Activated CD8-positive, alpha-beta memory T cell treated with anti-CD3 and anti-CD28 coated beads, Interleukin-2, amount 50 U/mL, for 48 hours (primary cell): ENCODE measurements around the gene DOK7.
"Not testable (repeated sequence)": the region's sequence is repeated elsewhere in the genome, so short reads cannot be mapped to it uniquely, and the experiment has no call there.

ENCODE experiments used
- DNase-seq: peaks from one replicate; pipeline ENCODE4 v3.0.0-alpha.2; 2020

DOK7 gene

GRCh38 chr4:3524349-3524748 is 61.2 kb downstream of the DOK7 start:
- no peak for DNase-seq

DNA sequence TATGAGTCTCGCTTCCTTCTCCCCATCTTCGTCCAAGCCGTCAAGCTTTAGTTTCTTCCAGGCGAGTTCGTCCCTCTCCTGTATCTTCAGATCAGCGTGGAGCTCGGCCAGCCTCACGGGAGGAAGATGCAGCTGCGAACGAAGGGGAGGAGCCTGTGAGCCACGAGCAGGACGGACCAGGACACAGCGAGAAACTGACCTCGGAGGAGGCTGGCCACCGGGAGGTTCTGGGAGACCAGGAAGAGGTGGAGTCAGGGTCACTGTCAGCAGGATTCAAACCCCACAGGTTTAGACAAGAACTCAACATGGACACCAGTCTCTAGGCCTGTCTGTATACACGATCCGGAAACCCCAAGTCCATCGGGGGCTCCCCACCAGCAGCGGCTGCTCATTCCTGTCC is 61.8 kb downstream of the DOK7 start:
- no peak for DNase-seq

DNA sequence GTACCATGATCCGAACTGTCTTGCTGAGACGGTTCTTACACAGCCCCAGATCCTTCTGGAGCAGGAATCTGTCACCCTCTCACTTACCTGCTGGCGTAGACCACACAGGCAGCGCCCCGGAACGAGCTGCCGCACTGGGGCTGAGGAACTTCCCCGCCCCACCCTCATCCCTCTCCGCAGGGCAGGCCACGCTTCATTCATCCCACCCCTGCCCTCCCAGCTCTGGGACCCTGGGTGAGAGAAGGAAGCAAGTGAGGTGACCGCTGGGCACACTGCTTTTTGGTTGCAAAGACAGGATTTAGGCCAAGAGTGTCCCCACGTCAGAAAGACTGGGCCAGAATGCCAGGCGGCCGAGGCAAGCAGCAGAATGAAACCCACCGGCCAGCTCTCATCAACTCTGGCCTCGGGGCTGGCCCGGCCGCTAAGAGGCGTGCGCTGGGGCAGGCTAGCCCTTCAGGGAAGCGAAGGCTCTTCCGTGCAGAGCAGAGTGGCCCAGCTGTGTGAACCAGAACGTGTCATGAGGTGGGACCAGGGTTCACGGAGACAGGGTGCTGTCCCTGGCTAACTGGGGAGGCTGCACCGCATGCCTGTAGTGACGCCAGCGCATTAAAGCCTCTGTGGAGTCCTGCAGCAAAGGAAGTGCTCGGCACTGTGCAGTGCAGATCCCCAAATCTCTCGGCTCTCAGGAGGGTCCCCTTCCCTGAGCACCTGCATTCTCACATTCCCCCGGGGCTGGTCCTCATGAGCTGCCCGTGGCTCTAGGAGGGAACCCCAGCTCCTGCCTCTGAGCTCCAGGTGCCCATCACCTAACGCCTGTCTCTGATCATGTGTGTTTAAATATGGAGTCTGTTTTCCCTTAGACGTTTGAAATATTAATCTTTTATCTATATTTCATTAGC is 62.7 kb downstream of the DOK7 start:
- DNase-seq = no peak

DNA sequence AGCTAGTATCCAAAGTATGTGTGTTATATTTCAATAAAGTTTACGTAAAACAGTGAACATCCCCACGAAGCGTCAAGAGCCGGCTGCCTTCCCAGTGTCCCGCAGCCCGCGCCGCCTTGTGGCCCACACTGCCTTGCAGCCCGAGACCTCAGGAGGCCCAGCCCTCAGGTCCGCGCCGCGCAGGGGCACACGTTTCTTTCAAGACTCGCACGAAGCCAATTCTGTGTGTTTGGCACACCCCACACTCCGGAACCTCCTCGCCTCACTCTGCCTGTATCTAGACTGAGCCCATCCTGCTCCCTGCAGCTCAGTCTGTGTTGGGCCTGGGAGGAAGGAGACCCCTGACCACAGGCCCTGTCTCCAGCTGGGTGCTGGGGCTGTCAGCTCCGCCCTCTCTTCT is 63.4 kb downstream of the DOK7 start:
- DNase-seq = no peak

GRCh38 chr4:3527101-3527913 is 64.2 kb downstream of the DOK7 start:
- no peak for DNase-seq

DNA sequence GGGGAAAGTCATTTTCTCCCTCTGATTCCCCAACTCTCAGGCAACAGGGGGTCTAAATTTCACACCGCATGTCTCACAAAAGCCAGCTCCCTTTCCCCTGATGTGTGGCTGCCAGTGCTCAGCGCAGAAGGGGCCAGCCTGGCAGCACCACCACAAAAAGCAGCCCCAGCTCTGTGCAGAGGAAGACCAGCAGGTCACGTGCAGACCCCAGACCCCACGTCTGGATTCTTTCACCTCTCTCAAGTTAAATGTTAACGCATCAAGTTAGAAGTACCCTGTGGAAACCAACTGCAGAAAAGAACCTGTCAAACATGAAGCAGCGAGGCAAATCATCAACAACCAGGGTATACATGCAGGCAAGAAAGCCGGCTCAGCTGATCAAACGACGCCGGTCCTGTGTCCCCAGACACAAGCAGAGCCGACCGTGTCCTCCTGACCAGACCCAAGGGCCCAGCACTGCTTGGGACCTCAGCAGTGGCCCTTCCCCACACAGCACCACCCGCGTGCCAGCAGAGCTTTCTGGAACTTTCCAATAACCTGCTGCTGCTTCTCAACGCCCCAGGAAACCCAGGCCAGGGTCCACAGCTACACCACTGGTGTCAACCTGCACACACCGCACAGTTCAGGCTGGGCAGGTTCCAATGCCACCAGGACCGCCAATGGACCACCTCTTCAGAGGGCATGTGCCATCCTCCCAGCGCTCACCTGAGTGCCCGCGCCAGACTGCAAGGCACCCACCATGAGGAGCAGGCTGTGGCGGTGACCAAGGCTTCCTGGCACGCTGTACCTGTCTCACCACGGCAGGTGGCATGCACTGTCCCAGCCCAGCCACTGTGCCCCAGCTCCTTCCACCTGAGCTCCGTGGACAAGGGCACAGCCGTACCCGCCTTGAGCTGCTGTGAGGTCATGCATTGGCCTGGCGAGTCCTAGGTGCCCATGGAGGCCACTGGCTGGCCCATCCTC is 65.1 kb downstream of the DOK7 start:
- DNase-seq = no peak

- no peak for DNase-seq
These were observed 66.3 kb downstream of the DOK7 start for GRCh38 chr4:3529363-3529762.

- no peak for DNase-seq
These were observed 66.9 kb downstream of the DOK7 start for GRCh38 chr4:3530051-3530450.

- DNase-seq = no peak
These were observed 67.7 kb downstream of the DOK7 start for GRCh38 chr4:3530663-3531254.

- no peak for DNase-seq
These were observed 68.3 kb downstream of the DOK7 start for GRCh38 chr4:3531318-3531878.

GRCh38 chr4:3531879-3532750 is 69.0 kb downstream of the DOK7 start, which contains the start of gene LRPAP1:
Gene LRPAP1 (minus strand): TSS chr4:3532422. CDS start chr4:3532412, 10 bp downstream.
- DNase-seq = peak; percentile 93

DNA sequence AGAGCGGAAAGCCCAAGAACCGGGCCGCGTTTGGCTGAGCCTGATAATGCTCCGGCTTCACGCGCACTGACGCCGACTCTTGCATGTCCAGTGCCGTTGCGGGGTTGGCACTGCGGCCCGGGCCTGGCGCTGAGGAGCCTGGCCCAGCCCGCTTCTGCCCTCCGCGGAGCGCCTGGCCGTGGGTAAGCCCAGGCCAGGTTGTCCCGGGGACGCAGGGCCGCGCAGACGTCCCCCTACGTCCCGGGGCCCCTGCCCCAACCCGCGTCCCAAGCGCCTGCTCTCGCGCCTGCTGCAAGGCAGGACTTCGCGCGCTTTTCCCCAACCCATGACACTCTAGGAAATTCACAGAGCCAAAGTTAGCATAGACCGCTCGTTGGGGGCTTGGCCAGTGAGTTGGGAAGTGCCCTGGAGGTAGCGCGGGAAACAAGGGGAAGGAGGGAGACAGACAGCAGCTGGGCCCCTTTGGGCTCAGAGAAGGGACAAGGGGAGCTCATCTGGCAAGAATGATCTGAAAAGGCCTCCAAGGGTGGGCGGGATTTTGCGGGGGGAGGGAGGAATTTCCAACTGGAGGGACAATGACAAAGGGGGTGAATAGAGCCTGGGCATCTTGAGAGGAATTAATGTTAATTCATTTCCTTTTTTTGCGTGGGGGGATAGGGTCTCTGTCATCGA is 69.8 kb downstream of the DOK7 start:
- no peak for DNase-seq

- DNase-seq = no peak
These were observed 70.3 kb downstream of the DOK7 start for GRCh38 chr4:3533423-3533820.

DNA sequence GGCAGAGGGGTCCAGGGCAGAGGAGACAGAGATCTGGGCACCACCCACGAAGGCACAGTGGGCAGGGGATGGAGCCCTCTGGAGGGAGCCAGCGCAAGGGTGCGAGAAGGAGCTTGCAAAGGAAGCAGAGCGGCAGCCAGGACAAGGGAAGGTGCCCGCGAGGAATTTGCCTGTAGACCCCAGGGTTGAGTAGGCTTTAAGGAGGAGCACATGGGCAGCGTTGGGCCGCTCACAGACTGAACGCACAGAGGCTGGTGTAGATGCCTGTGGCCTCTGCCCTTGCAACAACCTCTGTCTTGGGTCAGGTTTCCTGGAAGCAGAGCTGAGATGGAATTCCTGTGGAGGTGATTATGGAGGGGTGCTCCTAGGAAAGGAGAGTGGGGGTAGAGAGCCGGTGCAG is 72.7 kb downstream of the DOK7 start:
- not testable (repeated sequence) for DNase-seq

DNA sequence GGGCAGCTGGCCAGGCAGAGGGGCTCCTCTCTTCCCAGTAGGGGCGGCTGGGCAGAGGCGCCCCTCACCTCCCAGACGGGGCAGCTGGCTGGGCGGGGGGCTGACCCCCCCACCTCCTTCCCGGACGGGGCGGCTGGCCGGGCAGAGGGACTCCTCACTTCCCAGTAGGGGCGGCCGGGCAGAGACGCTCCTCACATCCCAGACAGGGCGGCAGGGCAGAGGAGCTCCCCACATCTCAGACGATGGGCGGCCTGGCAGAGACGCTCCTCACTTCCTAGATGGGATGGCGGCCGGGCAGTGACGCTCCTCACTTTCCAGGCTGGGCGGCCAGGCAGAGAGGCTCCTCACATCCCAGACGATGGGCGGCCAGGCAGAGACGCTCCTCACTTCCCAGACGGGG is 75.8 kb downstream of the DOK7 start:
- not testable (repeated sequence) for DNase-seq

DNA sequence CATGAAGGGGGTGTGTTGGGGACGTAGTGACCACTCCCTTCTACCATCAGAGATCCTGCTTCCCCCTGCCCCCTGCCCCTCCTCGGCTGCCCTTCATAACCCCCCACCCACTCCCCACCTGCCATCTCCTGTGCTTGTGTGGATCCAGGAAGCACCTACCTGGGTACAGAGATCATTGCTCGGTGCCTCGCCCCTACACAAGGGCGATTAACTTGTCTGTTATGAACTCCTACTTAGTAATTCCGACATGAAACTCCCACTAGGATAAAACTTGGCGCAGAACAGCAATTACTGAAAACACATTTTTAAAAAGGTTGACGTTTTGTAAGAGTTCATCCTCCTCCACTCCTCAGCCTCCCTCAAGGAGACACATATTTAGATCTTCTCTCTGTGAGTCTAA is 80.3 kb downstream of the DOK7 start:
- not testable (repeated sequence) for DNase-seq
